HepG2 (cell line): Measurements from ENCODE around the gene ENDOU. TPM values are rescaled to one million over a fixed set of nuclear protein-coding genes. Genes with fewer than 3 reads are reported as not detected.

Source experiments
- ATAC-seq: fragments of 200-7000 bp; cut with Tn5 transposase; 3 replicates; pipeline ENCODE4 v1.9.1; 2020; ENCODE audit warnings: mild to moderate bottlenecking, moderate library complexity
- BruUV-seq: library from RNA; stranded (reverse); fragments of 400-500 nt; replicated peaks from 2 replicates; lab custom pipeline; 2021; lab: Mats Ljungman, UMichigan
- CTCF ChIA-PET: fragments of 300-600 bp; formaldehyde crosslinking; extraction: SDS; loops from one replicate; lab custom pipeline; 2021; ENCODE audit warnings: low total read pairs, inconsistent platforms, low intra/inter-chr PET ratio; lab: Yijun Ruan, JAX
- POLR2A ChIA-PET: fragments of 350-600 bp; sonication (Branson Sonifier 250); formaldehyde crosslinking; loops from one replicate; lab custom pipeline; 2020; ENCODE audit warnings: antibody characterized with exemption, inconsistent platforms; lab: Yijun Ruan, JAX
- DNase-seq: peaks from one replicate; pipeline ENCODE4 v3.0.0-alpha.2; 2015; ENCODE audit warnings: low spot score
- FAIRE-seq: peaks from 3 replicates; lab custom pipeline; 2011; peaks lifted over from hg19 to GRCh38; lab: Jason Lieb, UNC
- H2AFZ ChIP-seq: one replicate; pipeline ENCODE4 v1.6.1; 2011; ENCODE audit warnings: low read length, inconsistent platforms
- H3K27ac ChIP-seq: fragments of 300-600 bp; 3 replicates; pipeline ENCODE4 v1.8.0; 2011; ENCODE audit warnings: mixed run types, mild to moderate bottlenecking, mixed read lengths, low read length, inconsistent platforms; ENCODE audit not compliant: insufficient read depth; ENCODE audit errors: extremely low read length
- H3K27me3 ChIP-seq, 2 experiments: fragments of 200-600 bp in 1 of 2; 2 replicates in 1 of 2; 3 replicates in 1 of 2; pipeline versions ENCODE4 v1.6.0 to v1.8.0; 2011; ENCODE audit warnings: low read length in 2 of 2, mild to moderate bottlenecking in 2 of 2, moderate library complexity in 2 of 2, inconsistent platforms in 1 of 2; ENCODE audit not compliant: insufficient read depth in 2 of 2, control insufficient read depth in 1 of 2
- H3K36me3 ChIP-seq, 2 experiments: fragments of 200-600 bp in 1 of 2; replicated peaks in 1 of 2; 2 replicates in 1 of 2; 3 replicates in 1 of 2; pipeline versions ENCODE4 v1.5.1 to v1.8.0; 2011; ENCODE audit warnings: low read length in 2 of 2, inconsistent platforms in 1 of 2; ENCODE audit not compliant: insufficient read depth in 2 of 2, control insufficient read depth in 1 of 2
- H3K4me1 ChIP-seq: 2 replicates; pipeline ENCODE4 v1.5.1; 2012; ENCODE audit warnings: low read length, inconsistent platforms; ENCODE audit not compliant: insufficient read depth
- H3K4me2 ChIP-seq: 2 replicates; pipeline ENCODE4 v1.6.0; 2011; ENCODE audit warnings: low read depth, low read length, inconsistent platforms
- H3K4me3 ChIP-seq, 3 experiments: fragments of 200-600 bp in 1 of 3; sonication (generic), shearing (Covaris generic) in 1 of 3; replicated peaks in 1 of 3; 2 replicates each; pipeline ENCODE4 v1.5.1; 2011 to 2016; ENCODE audit warnings: low read length in 3 of 3, inconsistent platforms in 2 of 3, low read depth in 2 of 3, mild to moderate bottlenecking in 2 of 3, control low read depth in 1 of 3, mixed read lengths in 1 of 3; ENCODE audit not compliant: insufficient read depth in 1 of 3
- H3K79me2 ChIP-seq: one replicate; pipeline ENCODE4 v1.6.1; 2011; ENCODE audit warnings: low read length, inconsistent platforms; ENCODE audit not compliant: insufficient read depth
- H3K9ac ChIP-seq: 2 replicates; pipeline ENCODE4 v1.6.0; 2011; ENCODE audit warnings: mild to moderate bottlenecking, low read depth, low read length, inconsistent platforms; ENCODE audit not compliant: insufficient read depth
- H3K9me3 ChIP-seq: 2 replicates; pipeline ENCODE4 v1.5.1; 2012; ENCODE audit warnings: mild to moderate bottlenecking, low read length
- H4K20me1 ChIP-seq: 2 replicates; pipeline ENCODE4 v1.6.0; 2011; ENCODE audit warnings: inconsistent platforms, mild to moderate bottlenecking, low read length, moderate library complexity; ENCODE audit not compliant: insufficient read depth
- BHLHE40 ChIP-seq: IDR thresholded peaks from 2 replicates; pipeline ENCODE4 v1.6.1; 2011; ENCODE audit warnings: low read length, improper control_type of control experiment
- CBX5 ChIP-seq: sonication (generic); formaldehyde crosslinking; IDR thresholded peaks from 2 replicates; pipeline ENCODE4 v1.4.0; 2020; ENCODE audit warnings: missing genetic modification reagents, borderline replicate concordance
- DMAP1 ChIP-seq: IDR thresholded peaks from 2 replicates; pipeline ENCODE4 v1.6.1; 2016
- DNMT3B ChIP-seq: conservative IDR thresholded peaks from 2 replicates; pipeline ENCODE4 v1.6.1; 2016; ENCODE audit warnings: missing biosample characterization, control low read depth
- KDM6A ChIP-seq: IDR thresholded peaks from 2 replicates; pipeline ENCODE4 v1.6.1; 2016; ENCODE audit warnings: low read depth
- NR1H2 ChIP-seq: sonication (generic); formaldehyde crosslinking; IDR thresholded peaks from 2 replicates; pipeline ENCODE4 v1.8.1; 2022; ENCODE audit warnings: low read depth, missing genetic modification reagents, borderline replicate concordance
- PTBP1 ChIP-seq: fragments of 200-400 bp; formaldehyde crosslinking; IDR thresholded peaks from 2 replicates; pipeline ENCODE4 v1.6.1; 2018; ENCODE audit warnings: low read length, low read depth; ENCODE audit not compliant: poor library complexity, severe bottlenecking
- SNRNP70 ChIP-seq: fragments of 200-400 bp; formaldehyde crosslinking; IDR thresholded peaks from 2 replicates; pipeline ENCODE4 v1.6.1; 2017; ENCODE audit warnings: mild to moderate bottlenecking, low read depth, low read length, moderate library complexity
- TEAD2 ChIP-seq: sonication (generic); formaldehyde crosslinking; IDR thresholded peaks from 2 replicates; pipeline ENCODE4 v1.9.0; 2021; ENCODE audit warnings: missing genetic modification reagents
- ZC3H13 ChIP-seq: sonication (generic); formaldehyde crosslinking; IDR thresholded peaks from 2 replicates; pipeline ENCODE4 v1.8.1; 2023; ENCODE audit warnings: mild to moderate bottlenecking, missing genetic modification reagents, moderate library complexity
- ZNF333 ChIP-seq: sonication (generic); formaldehyde crosslinking; IDR thresholded peaks from 2 replicates; pipeline ENCODE4 v1.4.0; 2020; ENCODE audit warnings: mild to moderate bottlenecking, missing genetic modification reagents, borderline replicate concordance
- ZNF383 ChIP-seq: sonication (generic); formaldehyde crosslinking; IDR thresholded peaks from 2 replicates; pipeline ENCODE4 v1.4.0; 2020; ENCODE audit warnings: missing genetic modification reagents, mild to moderate bottlenecking, borderline replicate concordance
- ZNF644 ChIP-seq: IDR thresholded peaks from 2 replicates; pipeline ENCODE4 v1.6.1; 2016; ENCODE audit warnings: low read depth
- ZNF720 ChIP-seq: sonication (generic); formaldehyde crosslinking; IDR thresholded peaks from 2 replicates; pipeline ENCODE4 v1.4.0; 2020; ENCODE audit warnings: missing genetic modification reagents
- ZNF850 ChIP-seq: sonication (generic); formaldehyde crosslinking; conservative IDR thresholded peaks from 2 replicates; pipeline ENCODE4 v1.9.0; 2021; ENCODE audit warnings: mild to moderate bottlenecking, missing genetic modification reagents
- WGBS: methylation state at CpG from one replicate; pipeline ENCODE4 v1.1.6; 2017; ENCODE audit warnings: low lambda C conversion rate; 5-methylcytosine and 5-hydroxymethylcytosine counted together
- in situ Hi-C: cut with HindIII; loops from 2 replicates; pipeline ENCODE4 v1.10.0; 2017; ENCODE audit warnings: low pct_unique_long_range_greater_than_20kb; ENCODE audit not compliant: extremely low pct_ligation_motif_present
- intact Hi-C: fragments of 100-400 bp; cut with micrococcal nuclease; formaldehyde crosslinking; loops from one replicate; pipeline ENCODE4 v1.10.0; 2022; ENCODE audit not compliant: unreplicated experiment
- polyA plus RNA-seq, 8 experiments: library from polyadenylated mRNA; depleted of rRNA in 3 of 8; stranded (reverse) in 7 of 8; unstranded in 1 of 8; fragments of >200 nt; fragmentation: Illumina TruSeq in 4 of 8; extraction: Trizol in 4 of 8; gene quantifications; 2 replicates each; pipeline versions ENCODE4 v1.2.1 to v1.2.3, GENCODE V29; 2011 to 2016; ENCODE audit warnings: low read depth in 4 of 8, missing spikeins in 1 of 8, mixed read lengths in 1 of 8; ENCODE audit not compliant: insufficient read depth in 1 of 8
- total RNA-seq, 5 experiments: library from RNA; depleted of rRNA; stranded (reverse); fragments of >200 nt; fragmentation: Illumina TruSeq; extraction: Trizol; gene quantifications; 2 replicates each; pipeline ENCODE4 v1.2.3, GENCODE V29; 2016; ENCODE audit warnings: low read depth in 1 of 5
- TF ChIP-seq, protein P1 (sequence below): sonication (generic); formaldehyde crosslinking; IDR thresholded peaks from 2 replicates; pipeline ENCODE4 v1.5.0; 2020; ENCODE audit warnings: mild to moderate bottlenecking, missing genetic modification reagents
- TF ChIP-seq, protein P2 (sequence below): sonication (generic); formaldehyde crosslinking; IDR thresholded peaks from 2 replicates; pipeline ENCODE4 v1.4.0; 2020; ENCODE audit warnings: missing genetic modification reagents
- TF ChIP-seq, protein P3 (sequence below): sonication (generic); formaldehyde crosslinking; IDR thresholded peaks from 2 replicates; pipeline ENCODE4 v1.5.1; 2020; ENCODE audit warnings: mild to moderate bottlenecking, missing genetic modification reagents
- TF ChIP-seq, protein P4 (sequence below): sonication (generic); formaldehyde crosslinking; IDR thresholded peaks from 2 replicates; pipeline ENCODE4 v1.8.0; 2022; ENCODE audit warnings: missing genetic modification reagents, low read depth, mild to moderate bottlenecking, borderline replicate concordance

Gene ENDOU
- total and polyA plus RNA-seq, 2 of the 13 experiments (the other 11 are each of a cell fraction or from before 2014, with no cell fraction given): not detected

DNA sequence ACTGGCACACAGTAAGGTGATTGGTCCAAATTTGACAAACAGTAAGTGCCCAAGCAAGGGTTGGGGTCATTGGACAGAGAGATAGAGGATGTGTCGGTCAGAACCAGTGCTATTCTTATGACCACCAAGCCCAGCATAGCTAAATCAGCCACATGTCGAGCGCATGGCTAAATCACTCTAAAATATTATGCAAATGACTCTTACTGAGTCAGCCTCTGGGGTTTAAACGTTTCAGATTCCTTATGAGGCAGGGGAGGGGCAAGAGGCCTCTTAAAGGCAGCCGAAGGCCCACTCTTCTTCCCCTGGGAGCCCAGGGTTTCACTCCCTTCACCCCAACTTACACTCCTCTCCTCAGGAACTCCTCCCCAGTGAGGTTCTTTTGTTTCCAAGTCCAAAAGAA lies 603 bp upstream of the ENDOU start (continued):
- no peak for TF ChIP-seq NR1H2 (CRISPR knock-in tag)
- TF ChIP-seq DNMT3B (CRISPR knock-in tag): no peak
- no peak for TF ChIP-seq DMAP1 (CRISPR knock-in tag)
- TF ChIP-seq KDM6A (CRISPR knock-in tag): no peak
- TF ChIP-seq SNRNP70: no peak
- TF ChIP-seq, protein P1, sequence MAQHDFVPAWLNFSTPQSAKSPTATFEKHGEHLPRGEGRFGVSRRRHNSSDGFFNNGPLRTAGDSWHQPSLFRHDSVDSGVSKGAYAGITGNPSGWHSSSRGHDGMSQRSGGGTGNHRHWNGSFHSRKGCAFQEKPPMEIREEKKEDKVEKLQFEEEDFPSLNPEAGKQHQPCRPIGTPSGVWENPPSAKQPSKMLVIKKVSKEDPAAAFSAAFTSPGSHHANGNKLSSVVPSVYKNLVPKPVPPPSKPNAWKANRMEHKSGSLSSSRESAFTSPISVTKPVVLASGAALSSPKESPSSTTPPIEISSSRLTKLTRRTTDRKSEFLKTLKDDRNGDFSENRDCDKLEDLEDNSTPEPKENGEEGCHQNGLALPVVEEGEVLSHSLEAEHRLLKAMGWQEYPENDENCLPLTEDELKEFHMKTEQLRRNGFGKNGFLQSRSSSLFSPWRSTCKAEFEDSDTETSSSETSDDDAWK: no peak
- TF ChIP-seq, protein P2, sequence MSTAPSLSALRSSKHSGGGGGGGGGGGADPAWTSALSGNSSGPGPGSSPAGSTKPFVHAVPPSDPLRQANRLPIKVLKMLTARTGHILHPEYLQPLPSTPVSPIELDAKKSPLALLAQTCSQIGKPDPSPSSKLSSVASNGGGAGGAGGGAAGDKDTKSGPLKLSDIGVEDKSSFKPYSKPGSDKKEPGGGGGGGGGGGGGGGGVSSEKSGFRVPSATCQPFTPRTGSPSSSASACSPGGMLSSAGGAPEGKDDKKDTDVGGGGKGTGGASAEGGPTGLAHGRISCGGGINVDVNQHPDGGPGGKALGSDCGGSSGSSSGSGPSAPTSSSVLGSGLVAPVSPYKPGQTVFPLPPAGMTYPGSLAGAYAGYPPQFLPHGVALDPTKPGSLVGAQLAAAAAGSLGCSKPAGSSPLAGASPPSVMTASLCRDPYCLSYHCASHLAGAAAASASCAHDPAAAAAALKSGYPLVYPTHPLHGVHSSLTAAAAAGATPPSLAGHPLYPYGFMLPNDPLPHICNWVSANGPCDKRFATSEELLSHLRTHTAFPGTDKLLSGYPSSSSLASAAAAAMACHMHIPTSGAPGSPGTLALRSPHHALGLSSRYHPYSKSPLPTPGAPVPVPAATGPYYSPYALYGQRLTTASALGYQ (CRISPR knock-in tag): no peak
- TF ChIP-seq ZNF333 (CRISPR knock-in tag): no peak
- no peak for TF ChIP-seq BHLHE40
- TF ChIP-seq ZNF720: no peak
- TF ChIP-seq CBX5: no peak

DNA sequence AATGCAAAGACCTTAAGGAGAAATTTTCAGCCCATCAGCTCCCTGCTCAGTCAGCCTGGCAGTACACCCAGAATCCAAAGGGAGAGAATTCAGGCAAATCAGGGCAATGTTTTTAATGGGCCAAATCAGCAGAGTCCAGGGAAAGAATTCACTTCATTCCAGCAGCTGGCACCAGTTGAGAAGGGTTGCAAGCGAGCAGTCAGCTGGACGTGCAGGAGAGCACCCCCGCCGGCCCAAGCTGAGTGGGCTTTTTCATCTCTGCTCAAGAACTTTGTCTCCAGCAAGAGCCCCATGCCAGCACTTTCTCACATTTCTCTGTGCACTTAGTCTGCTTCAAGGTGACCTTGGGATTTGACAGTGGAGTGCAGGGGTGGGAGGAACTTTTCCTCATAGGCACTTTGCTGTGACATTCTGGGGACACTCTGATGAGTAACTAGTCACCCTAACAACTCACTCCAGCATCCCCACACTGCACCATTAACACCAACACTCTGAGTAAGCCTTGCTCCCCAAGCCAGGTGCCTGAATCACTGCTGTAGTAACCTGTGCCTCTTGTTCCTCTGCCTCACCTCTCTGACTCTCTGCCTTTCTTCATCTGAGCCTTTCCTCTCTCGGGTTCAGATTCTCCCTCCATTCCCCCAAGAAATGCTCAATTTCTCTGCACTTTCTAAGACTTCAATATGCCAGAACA lies 2.2 kb downstream of the ENDOU start:
- Histone ChIP-seq H2AFZ (no peak overlapping the region), H3K4me2 (no peak overlapping the region), H3K9me3 (no peaks in the 10 kb centered on the region), H3K36me3 (no peaks in the 10 kb centered on the region), H3K27ac (no peak overlapping the region), H3K27me3 (no peaks in the 10 kb centered on the region), H3K79me2 (no peaks in the 10 kb centered on the region), H3K4me3 (no peak overlapping the region), H4K20me1 (no peaks in the 10 kb centered on the region), H3K9ac (no peak overlapping the region), H3K4me1 (no peaks in the 10 kb centered on the region)
- FAIRE-seq (no peak), DNase-seq (no peak), ATAC-seq (no peak)
- ChIA-PET POLR2A (no interaction called here), CTCF (no interaction called here)
- WGBS: 42% methylated on average over 1 of the region's 5 CpGs
- in situ Hi-C loops: no loop called here
- BruUV-seq: no TSS peak
- intact Hi-C loops: no loop called here
- TF ChIP-seq, protein P3, sequence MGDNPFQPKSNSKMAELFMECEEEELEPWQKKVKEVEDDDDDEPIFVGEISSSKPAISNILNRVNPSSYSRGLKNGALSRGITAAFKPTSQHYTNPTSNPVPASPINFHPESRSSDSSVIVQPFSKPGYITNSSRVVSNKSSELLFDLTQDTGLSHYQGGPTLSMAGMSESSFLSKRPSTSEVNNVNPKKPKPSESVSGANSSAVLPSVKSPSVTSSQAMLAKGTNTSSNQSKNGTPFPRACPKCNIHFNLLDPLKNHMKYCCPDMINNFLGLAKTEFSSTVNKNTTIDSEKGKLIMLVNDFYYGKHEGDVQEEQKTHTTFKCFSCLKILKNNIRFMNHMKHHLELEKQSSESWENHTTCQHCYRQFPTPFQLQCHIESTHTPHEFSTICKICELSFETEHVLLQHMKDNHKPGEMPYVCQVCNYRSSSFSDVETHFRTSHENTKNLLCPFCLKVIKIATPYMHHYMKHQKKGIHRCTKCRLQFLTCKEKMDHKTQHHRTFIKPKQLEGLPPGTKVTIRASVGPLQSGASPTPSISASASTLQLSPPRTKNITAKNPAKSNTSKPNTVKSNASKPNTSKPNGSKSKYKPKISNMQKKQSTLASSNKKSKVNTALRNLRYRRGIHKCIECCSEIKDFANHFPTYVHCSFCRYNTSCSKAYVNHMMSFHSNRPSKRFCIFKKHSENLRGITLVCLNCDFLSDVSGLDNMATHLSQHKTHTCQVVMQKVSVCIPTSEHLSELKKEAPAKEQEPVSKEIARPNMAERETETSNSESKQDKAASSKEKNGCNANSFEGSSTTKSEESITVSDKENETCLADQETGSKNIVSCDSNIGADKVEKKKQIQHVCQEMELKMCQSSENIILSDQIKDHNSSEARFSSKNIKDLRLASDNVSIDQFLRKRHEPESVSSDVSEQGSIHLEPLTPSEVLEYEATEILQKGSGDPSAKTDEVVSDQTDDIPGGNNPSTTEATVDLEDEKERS (CRISPR knock-in tag): no peak
- TF ChIP-seq ZC3H13 (CRISPR knock-in tag): no peak
- TF ChIP-seq TEAD2 (CRISPR knock-in tag): no peak
- TF ChIP-seq ZNF644 (CRISPR knock-in tag): no peak
- TF ChIP-seq PTBP1: no peak
- no peak for TF ChIP-seq ZNF383
- TF ChIP-seq ZNF850: no peak
- TF ChIP-seq, protein P4, sequence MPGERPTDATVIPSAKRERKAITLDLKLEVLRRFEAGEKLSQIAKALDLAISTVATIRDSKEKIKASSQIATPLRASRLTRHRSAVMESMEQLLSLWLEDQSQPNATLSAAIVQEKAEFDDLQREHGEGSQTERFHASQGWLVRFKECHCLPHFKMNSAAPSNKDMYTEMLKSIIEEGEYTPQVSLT (CRISPR knock-in tag): no peak
